Measurements from ENCODE around the gene SLC4A4. TPM values are rescaled to one million over a fixed set of nuclear protein-coding genes. Genes with fewer than 3 reads are reported as not detected.

The SLC4A4 gene
- total and polyA plus RNA-seq, 8 donors: 17.0 to 55.9 (median 46.0) TPM

DNA sequence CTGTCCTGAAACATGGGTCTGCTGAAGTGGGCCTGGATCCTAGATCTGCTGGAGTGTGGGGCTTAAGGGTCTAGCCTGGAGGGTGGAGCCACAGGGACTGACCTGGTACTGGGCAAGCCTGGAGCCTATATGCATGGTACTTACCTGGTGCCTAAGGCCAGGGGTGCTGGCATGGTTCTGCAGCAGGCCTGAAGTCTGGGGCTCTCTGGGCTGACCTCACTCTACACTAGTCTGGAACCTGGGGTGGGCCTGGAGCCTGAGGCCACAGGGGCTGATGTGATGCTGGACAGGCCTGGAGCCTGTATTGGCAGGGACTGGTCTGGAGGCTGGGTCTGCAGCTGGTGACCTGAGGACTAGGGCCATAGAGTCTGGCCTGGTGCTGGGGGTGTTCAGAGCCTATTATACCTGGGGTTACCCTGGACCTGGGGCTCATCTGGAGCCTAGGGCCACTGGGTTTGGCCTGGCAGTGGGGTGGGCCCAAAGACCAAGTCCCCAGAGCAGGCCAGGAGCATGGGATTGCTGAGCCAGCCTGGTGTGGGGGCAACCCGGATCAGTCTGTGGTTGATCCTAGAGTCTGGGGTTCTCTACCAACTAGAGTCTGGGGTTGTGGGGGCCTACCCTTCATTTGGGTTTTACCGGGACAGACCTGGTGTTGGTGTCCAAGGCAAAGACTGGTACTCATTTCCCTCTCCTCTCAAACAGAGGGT, 179.6 kb downstream of the SLC4A4 start:
- DNase-seq: peak in 1 of 4 donors; percentile 41
- Histone ChIP-seq H3K27ac (no peak overlapping the region), H3K9me3 (peaks cover 0 to 6% of the 10 kb centered on the region in 2 donors), H3K4me1 (no peaks in the 10 kb centered on the region), H3K36me3 (no peaks in the 10 kb centered on the region), H3K4me3 (no peak overlapping the region), H3K27me3 (no peaks in the 10 kb centered on the region)
- intact Hi-C loops (cut with DNase I): no loop called here
- no peak for ATAC-seq
- TF ChIP-seq, protein P1, sequence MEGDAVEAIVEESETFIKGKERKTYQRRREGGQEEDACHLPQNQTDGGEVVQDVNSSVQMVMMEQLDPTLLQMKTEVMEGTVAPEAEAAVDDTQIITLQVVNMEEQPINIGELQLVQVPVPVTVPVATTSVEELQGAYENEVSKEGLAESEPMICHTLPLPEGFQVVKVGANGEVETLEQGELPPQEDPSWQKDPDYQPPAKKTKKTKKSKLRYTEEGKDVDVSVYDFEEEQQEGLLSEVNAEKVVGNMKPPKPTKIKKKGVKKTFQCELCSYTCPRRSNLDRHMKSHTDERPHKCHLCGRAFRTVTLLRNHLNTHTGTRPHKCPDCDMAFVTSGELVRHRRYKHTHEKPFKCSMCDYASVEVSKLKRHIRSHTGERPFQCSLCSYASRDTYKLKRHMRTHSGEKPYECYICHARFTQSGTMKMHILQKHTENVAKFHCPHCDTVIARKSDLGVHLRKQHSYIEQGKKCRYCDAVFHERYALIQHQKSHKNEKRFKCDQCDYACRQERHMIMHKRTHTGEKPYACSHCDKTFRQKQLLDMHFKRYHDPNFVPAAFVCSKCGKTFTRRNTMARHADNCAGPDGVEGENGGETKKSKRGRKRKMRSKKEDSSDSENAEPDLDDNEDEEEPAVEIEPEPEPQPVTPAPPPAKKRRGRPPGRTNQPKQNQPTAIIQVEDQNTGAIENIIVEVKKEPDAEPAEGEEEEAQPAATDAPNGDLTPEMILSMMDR (IDR thresholded peaks at IDR 0.05): no peak

DNA sequence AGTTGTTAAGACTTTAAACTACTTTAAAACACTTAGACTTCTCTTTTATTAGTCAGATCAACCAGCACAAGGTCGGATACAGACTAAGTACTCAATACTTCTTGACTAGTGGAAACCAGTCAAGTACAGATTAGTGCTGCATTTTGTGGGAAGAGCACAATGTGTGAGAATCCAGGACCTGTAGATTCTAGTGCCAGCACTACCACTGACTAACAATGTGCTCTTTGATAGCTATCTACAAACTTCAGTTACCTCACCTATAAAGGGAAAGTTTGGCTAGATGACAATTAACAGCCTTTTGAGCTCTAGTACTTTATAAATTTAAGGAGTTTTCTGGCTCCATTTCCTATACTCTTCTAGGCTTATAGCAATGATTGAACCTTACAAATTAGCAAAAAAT, 181.5 kb downstream of the SLC4A4 start:
- no peak for ATAC-seq
- intact Hi-C loops (cut with DNase I): no loop called here
- TF ChIP-seq, protein P1 (IDR thresholded peaks at IDR 0.05): no peak

DNA sequence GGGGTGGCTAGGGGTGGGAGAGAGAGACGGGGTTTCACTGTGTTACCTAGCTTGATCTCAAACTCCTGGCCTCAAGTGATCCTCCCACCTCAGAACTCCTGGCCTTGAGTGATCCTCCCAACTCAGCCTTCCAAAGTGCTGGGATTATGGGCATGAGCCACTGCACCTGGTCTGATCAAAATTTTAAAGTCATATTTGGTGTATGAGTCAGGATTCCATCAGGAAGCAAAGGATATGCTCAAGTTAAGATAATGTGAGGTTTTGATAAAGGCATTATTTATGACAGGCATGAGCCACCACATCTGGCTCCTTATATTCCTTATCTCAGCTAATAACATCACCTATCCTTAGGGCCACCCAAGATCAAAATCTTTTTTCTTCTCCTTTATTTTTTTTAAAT, 182.0 kb downstream of the SLC4A4 start:
- Histone ChIP-seq H3K4me1 (no peaks in the 10 kb centered on the region), H3K27me3 (no peaks in the 10 kb centered on the region), H3K4me3 (no peak overlapping the region), H3K36me3 (no peaks in the 10 kb centered on the region), H3K27ac (no peak overlapping the region), H3K9me3 (peaks cover 0 to 3% of the 10 kb centered on the region in 2 donors)
- DNase-seq (no peak), ATAC-seq (no peak)
- TF ChIP-seq, protein P1 (IDR thresholded peaks at IDR 0.05): no peak
- intact Hi-C loops (cut with DNase I): no loop called here

More for the DNA sequence above, 181.5 kb downstream of the SLC4A4 start:
- no peak overlapping the region for H3K27ac ChIP-seq
- no peak overlapping the region for H3K4me3 ChIP-seq
- no peaks in the 10 kb centered on the region for H3K36me3 ChIP-seq
- H3K27me3 ChIP-seq: no peaks in the 10 kb centered on the region
- no peak for DNase-seq
- H3K4me1 ChIP-seq: no peaks in the 10 kb centered on the region
- peaks cover 0 to 6% of the 10 kb centered on the region in 2 donors for H3K9me3 ChIP-seq

DNA sequence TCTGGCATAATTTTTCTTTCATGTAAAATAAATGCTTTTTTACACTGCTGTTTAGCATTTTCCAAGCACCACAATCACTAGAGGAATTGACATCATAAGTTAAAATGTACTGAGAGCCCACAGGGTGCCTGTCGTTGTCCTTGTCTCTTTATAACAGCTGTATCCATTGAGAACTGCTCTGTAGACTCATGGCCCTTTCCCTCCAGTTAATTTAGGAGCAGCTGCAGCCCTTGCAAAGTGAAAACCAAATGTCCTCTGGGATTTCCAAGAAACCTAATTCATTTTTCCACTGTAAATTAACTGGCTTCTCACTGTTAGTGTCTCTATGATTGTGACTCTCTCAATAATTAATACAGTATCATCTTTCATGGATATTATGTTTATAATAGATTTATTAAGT, 185.9 kb downstream of the SLC4A4 start:
- TF ChIP-seq, protein P1 (IDR thresholded peaks at IDR 0.05): no peak
- H3K27ac ChIP-seq: no peak overlapping the region
- no peaks in the 10 kb centered on the region for H3K36me3 ChIP-seq
- no peaks in the 10 kb centered on the region for H3K4me1 ChIP-seq
- no peak for DNase-seq
- H3K4me3 ChIP-seq: no peak overlapping the region
- intact Hi-C loops (cut with DNase I): no loop called here
- H3K27me3 ChIP-seq: no peaks in the 10 kb centered on the region
- no peaks in the 10 kb centered on the region for H3K9me3 ChIP-seq
- no peak for ATAC-seq

DNA sequence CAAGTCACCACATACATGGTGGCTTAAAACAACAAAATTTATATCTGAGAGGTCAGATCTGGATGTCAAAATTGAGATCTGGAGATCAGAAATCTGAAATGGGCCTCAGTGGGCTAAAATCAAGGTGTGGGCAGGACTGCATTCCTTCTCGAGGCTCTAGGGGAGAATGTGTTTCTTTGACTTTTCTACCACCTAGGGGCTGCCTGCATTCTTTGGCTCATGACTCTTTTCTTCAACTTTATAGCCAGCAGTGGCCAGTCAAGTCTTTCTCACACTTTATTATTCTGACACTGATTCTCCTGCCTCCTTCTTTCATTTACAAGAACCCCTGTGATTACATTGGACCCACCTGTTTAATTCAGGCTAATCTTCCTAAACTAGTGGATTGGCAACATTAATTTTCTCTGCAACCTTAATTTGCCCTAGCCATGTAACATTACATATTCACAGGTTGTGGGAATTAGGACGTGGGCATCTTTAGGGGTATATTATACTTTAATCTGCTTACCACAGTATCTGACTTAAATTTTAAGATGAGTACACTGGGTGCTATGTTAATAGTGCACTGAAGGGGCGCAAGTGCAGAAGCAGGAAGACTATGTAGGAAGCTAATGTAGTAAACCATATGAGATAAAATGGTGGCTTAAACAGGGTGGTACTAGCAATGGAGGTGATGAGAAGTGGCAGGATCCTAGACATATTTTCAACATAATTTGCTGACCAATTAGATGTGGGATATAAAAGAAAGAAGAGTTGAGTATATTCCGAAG, 188.0 kb downstream of the SLC4A4 start:
- H3K4me1 ChIP-seq: no peaks in the 10 kb centered on the region
- no peak for DNase-seq
- no peak overlapping the region for H3K27ac ChIP-seq
- no peaks in the 10 kb centered on the region for H3K36me3 ChIP-seq
- TF ChIP-seq, protein P1 (IDR thresholded peaks at IDR 0.05): no peak
- no peak for ATAC-seq
- no peak overlapping the region for H3K4me3 ChIP-seq
- no peaks in the 10 kb centered on the region for H3K9me3 ChIP-seq
- intact Hi-C loops (cut with DNase I): no loop called here
- H3K27me3 ChIP-seq: no peaks in the 10 kb centered on the region

All from left lung (tissue), 10 donors.